ENCODE measurements around the gene IL11. TPM values are rescaled to one million over a fixed set of nuclear protein-coding genes. Genes with fewer than 3 reads are reported as not detected.
A peak's percentile ranks its signal among the peaks of the same experiment; 100 is the strongest.

Gene IL11
- total RNA-seq, 2 donors from 2014 or later, result 0.16 TPM; not detected in 1

GRCh38 chr19:55368701-55369563 is 1.3 kb downstream of the IL11 start:
- Histone ChIP-seq H3K36me3 (no peaks in the 10 kb centered on the region), H3K9me3 (no peaks in the 10 kb centered on the region), H3K4me1 (peaks cover 0 to 14% of the 10 kb centered on the region in 2 donors), H3K27me3 (peaks cover 15 to 33% of the 10 kb centered on the region in 2 donors), H3K27ac (no peak overlapping the region), H3K4me3 (peak overlapping the region in 1 of 2 donors; percentile 35)
- TF ChIP-seq, protein P1, sequence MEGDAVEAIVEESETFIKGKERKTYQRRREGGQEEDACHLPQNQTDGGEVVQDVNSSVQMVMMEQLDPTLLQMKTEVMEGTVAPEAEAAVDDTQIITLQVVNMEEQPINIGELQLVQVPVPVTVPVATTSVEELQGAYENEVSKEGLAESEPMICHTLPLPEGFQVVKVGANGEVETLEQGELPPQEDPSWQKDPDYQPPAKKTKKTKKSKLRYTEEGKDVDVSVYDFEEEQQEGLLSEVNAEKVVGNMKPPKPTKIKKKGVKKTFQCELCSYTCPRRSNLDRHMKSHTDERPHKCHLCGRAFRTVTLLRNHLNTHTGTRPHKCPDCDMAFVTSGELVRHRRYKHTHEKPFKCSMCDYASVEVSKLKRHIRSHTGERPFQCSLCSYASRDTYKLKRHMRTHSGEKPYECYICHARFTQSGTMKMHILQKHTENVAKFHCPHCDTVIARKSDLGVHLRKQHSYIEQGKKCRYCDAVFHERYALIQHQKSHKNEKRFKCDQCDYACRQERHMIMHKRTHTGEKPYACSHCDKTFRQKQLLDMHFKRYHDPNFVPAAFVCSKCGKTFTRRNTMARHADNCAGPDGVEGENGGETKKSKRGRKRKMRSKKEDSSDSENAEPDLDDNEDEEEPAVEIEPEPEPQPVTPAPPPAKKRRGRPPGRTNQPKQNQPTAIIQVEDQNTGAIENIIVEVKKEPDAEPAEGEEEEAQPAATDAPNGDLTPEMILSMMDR (IDR thresholded peaks at IDR 0.05), result no peak
- DNase-seq (ENCODE audit: low spot score), result no peak

GRCh38 chr19:55368106-55368505 is 2.2 kb downstream of the IL11 start:
- H3K4me1 ChIP-seq, result peaks cover 0 to 14% of the 10 kb centered on the region in 2 donors
- no peak for DNase-seq (ENCODE audit: low spot score)
- peaks cover 15 to 25% of the 10 kb centered on the region in 2 donors for H3K27me3 ChIP-seq
- H3K27ac ChIP-seq, result no peak overlapping the region
- no peaks in the 10 kb centered on the region for H3K9me3 ChIP-seq
- H3K4me3 ChIP-seq, result no peak overlapping the region
- H3K36me3 ChIP-seq, result no peaks in the 10 kb centered on the region
- TF ChIP-seq, protein P1 (IDR thresholded peaks at IDR 0.05), result no peak

- H3K36me3 ChIP-seq, result no peaks in the 10 kb centered on the region
- DNase-seq (ENCODE audit: low spot score), result no peak
- peaks cover 0 to 14% of the 10 kb centered on the region in 2 donors for H3K4me1 ChIP-seq
- TF ChIP-seq, protein P1 (IDR thresholded peaks at IDR 0.05), result no peak
- H3K4me3 ChIP-seq, result no peak overlapping the region
- no peak overlapping the region for H3K27ac ChIP-seq
- peaks cover 12 to 25% of the 10 kb centered on the region in 2 donors for H3K27me3 ChIP-seq
- no peaks in the 10 kb centered on the region for H3K9me3 ChIP-seq
Observed at GRCh38 chr19:55366790-55367189, 3.5 kb downstream of the IL11 start.

GRCh38 chr19:55365964-55366363 is 4.3 kb downstream of the IL11 start:
- H3K4me1 ChIP-seq, result peaks cover 0 to 14% of the 10 kb centered on the region in 2 donors
- no peak overlapping the region for H3K27ac ChIP-seq
- TF ChIP-seq, protein P1 (IDR thresholded peaks at IDR 0.05), result no peak
- DNase-seq (ENCODE audit: low spot score), result no peak
- peaks cover 12 to 25% of the 10 kb centered on the region in 2 donors for H3K27me3 ChIP-seq
- no peak overlapping the region for H3K4me3 ChIP-seq
- H3K36me3 ChIP-seq, result no peaks in the 10 kb centered on the region
- no peaks in the 10 kb centered on the region for H3K9me3 ChIP-seq

- TF ChIP-seq, protein P1 (IDR thresholded peaks at IDR 0.05), result no peak
- peaks cover 12 to 21% of the 10 kb centered on the region in 2 donors for H3K27me3 ChIP-seq
- H3K4me1 ChIP-seq, result peaks cover 0 to 14% of the 10 kb centered on the region in 2 donors
- no peak for DNase-seq (ENCODE audit: low spot score)
- no peak overlapping the region for H3K27ac ChIP-seq
- H3K4me3 ChIP-seq, result no peak overlapping the region
- H3K36me3 ChIP-seq, result no peaks in the 10 kb centered on the region
- H3K9me3 ChIP-seq, result no peaks in the 10 kb centered on the region
Observed at GRCh38 chr19:55365245-55365644, 5.0 kb downstream of the IL11 start.
